Mammary epithelial cell (primary cell): ENCODE measurements around the gene ACSBG1.
"Not testable (repeated sequence)": the region's sequence is repeated elsewhere in the genome, so short reads cannot be mapped to it uniquely, and the experiment has no call there.

ENCODE experiments used
- CTCF ChIP-seq, 2 donors: IDR thresholded peaks in 1 of 2; conservative IDR thresholded peaks in 1 of 2; 2 replicates each; pipeline ENCODE4 v1.5.1; 2011 to 2012; ENCODE audit warnings: inconsistent platforms in 2 of 2, low read length in 2 of 2, mild to moderate bottlenecking in 2 of 2, control low read depth in 1 of 2, low read depth in 1 of 2; ENCODE audit not compliant: insufficient read depth in 1 of 2; ENCODE audit errors: extremely low read depth in 1 of 2
- EZH2 ChIP-seq: IDR thresholded peaks from 2 replicates; pipeline ENCODE4 v1.6.1; 2012; ENCODE audit warnings: low read length, inconsistent platforms, borderline replicate concordance

- TF ChIP-seq CTCF (conservative IDR thresholded peaks at IDR 0.05 in 1 of 2, IDR thresholded peaks at IDR 0.05 in 1 of 2; ENCODE audit: extremely low read depth in 1 of 2, insufficient read depth in 1 of 2, low read depth in 1 of 2, low read length in 2 of 2); EZH2: not testable (repeated sequence)
Observed at GRCh38 chr15:78151075-78151474, 83.3 kb downstream of the ACSBG1 start.
